Dermis microvascular lymphatic vessel endothelial cell (primary cell): ENCODE results near the gene DPCD. TPM values are rescaled to one million over a fixed set of nuclear protein-coding genes. Genes with fewer than 3 reads are reported as not detected.

Experiments used
- DNase-seq, 2 donors: peaks; one replicate each; pipeline versions ENCODE4 v3.0.0 to v3.0.0-alpha.2; 2010; ENCODE audit warnings: low read depth in 2 of 2
- total RNA-seq: library from RNA; depleted of rRNA; stranded (reverse); fragments of >200 nt; gene quantifications from 2 replicates; pipeline ENCODE4 v1.2.1, GENCODE V29; 2014

Gene DPCD
- total RNA-seq, 1 donor from 2014 or later = 16.4 TPM

DNA sequence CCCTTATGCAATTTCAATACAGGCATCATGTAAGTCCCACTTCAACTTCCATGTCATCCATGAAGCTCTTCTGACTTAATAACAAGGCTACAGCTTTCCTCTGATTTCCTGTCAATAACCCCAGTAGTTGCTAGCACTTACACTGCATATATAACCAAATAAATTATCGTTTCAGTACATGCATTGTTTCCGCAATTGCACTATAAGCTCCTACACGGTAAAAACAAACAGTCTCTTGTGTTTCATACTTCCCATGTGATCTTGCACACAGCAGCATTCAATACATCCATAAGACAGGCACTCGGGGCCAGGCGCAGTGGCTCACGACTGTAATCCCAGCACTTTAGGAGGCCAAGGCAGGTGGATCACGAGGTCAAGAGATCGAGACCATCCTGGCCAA lies 65.4 kb downstream of the DPCD start:
- DNase-seq = no peak

GRCh38 chr10:101655570-101655969 lies 67.4 kb downstream of the DPCD start:
- no peak for DNase-seq

- no peak for DNase-seq
These were observed 68.8 kb downstream of the DPCD start for GRCh38 chr10:101656890-101657289.

DNA sequence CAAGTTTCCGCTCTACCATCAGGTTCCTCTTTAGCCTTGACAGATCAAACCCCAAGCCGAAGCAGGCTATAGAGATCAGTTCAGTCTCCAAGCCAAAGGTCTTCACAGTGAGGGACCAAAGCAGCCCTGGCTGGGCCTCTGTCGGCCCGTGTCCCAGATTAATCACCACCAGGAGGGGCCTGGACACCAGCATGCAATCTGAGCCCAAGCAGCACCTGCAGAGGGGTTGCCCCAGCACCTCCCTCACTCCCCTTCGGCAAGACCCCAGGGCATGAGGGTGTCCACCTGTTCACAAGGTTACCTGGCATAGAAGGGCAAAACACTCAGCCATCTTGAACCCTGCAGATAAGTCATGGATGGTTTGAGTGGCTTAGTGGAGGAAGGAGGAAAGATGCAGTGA lies 70.9 kb downstream of the DPCD start:
- no peak for DNase-seq

Other genes with a start within 250 kb of the DPCD start
- 8.2 and 8.7 TPM in 2 replicates for gene BTRC, start 234.2 kb upstream of the DPCD start, total RNA-seq
- gene POLL, start 64 bp upstream of the DPCD start, total RNA-seq = 5.6 and 7.5 TPM in 2 replicates
- gene FBXW4, start 106.8 kb downstream of the DPCD start, total RNA-seq = 17.2 and 19.5 TPM in 2 replicates
- not detected in 2 replicates for gene FGF8, start 187.8 kb downstream of the DPCD start, total RNA-seq
- 71.4 and 127 TPM in 2 replicates for gene NPM3, start 195.1 kb downstream of the DPCD start, total RNA-seq
- 47.8 and 49.9 TPM in 2 replicates for gene OGA, start 230.1 kb downstream of the DPCD start, total RNA-seq